HEK293 (cell line): Measurements from ENCODE around the gene RASSF3.

ENCODE experiments used
- CTCF ChIA-PET: fragments of 350-600 bp; formaldehyde crosslinking; extraction: SDS; loops from one replicate; lab custom pipeline; 2021; ENCODE audit warnings: antibody characterized with exemption; lab: Yijun Ruan, JAX
- POLR2A ChIA-PET: fragments of 300-600 bp; formaldehyde crosslinking; extraction: SDS; loops from one replicate; lab custom pipeline; 2020; ENCODE audit warnings: antibody characterized with exemption, inconsistent platforms; lab: Yijun Ruan, JAX
- H3K27ac ChIP-seq: fragments of 200-500 bp; sonication (Bioruptor generic); 2 replicates; pipeline ENCODE4 v1.5.1; 2014; ENCODE audit warnings: low read depth, low read length, control low read depth, inconsistent platforms; ENCODE audit errors: extremely low read depth
- H3K36me3 ChIP-seq, 2 experiments: fragments of 200-500 bp in 1 of 2; sonication (Bioruptor generic) in 1 of 2; 1 replicate in 1 of 2; 2 replicates in 1 of 2; pipeline ENCODE4 v1.5.1; 2014 to 2017; ENCODE audit warnings: inconsistent platforms in 2 of 2, low read length in 2 of 2; ENCODE audit not compliant: control insufficient read depth in 2 of 2, insufficient read depth in 1 of 2
- H3K4me1 ChIP-seq: fragments of 200-500 bp; sonication (Bioruptor generic); 2 replicates; pipeline ENCODE4 v1.5.1; 2014; ENCODE audit warnings: mild to moderate bottlenecking, low read length, inconsistent platforms; ENCODE audit not compliant: control insufficient read depth, insufficient read depth
- H3K4me3 ChIP-seq: 2 replicates; pipeline ENCODE4 v1.5.1; 2011; ENCODE audit warnings: low read depth, mild to moderate bottlenecking, control low read depth, low read length, moderate library complexity
- H3K9me3 ChIP-seq: fragments of 200-500 bp; sonication (Bioruptor generic); 2 replicates; pipeline ENCODE4 v1.5.1; 2014; ENCODE audit warnings: low read depth, low read length, inconsistent platforms; ENCODE audit not compliant: control insufficient read depth, insufficient read depth
- GLIS1 ChIP-seq: fragments of 450-650 bp; formaldehyde crosslinking; IDR thresholded peaks from 2 replicates; pipeline ENCODE4 v1.5.1; 2016; ENCODE audit warnings: missing biosample characterization, missing genetic modification characterization
- KLF1 ChIP-seq: fragments of 450-650 bp; formaldehyde crosslinking; IDR thresholded peaks from 2 replicates; pipeline ENCODE4 v1.5.1; 2016; ENCODE audit warnings: missing biosample characterization, missing genetic modification characterization
- PRDM1 ChIP-seq: fragments of 450-650 bp; formaldehyde crosslinking; IDR thresholded peaks from 2 replicates; pipeline ENCODE4; 2016; ENCODE audit warnings: missing biosample characterization, missing genetic modification characterization
- PRDM6 ChIP-seq: fragments of 450-650 bp; formaldehyde crosslinking; IDR thresholded peaks from 2 replicates; pipeline ENCODE4 v1.5.1; 2017; ENCODE audit warnings: missing biosample characterization, missing genetic modification characterization
- SALL2 ChIP-seq: fragments of 450-650 bp; formaldehyde crosslinking; IDR thresholded peaks from 2 replicates; pipeline ENCODE4 v1.5.0; 2017; ENCODE audit warnings: missing biosample characterization, mild to moderate bottlenecking, missing genetic modification characterization, borderline replicate concordance
- WT1 ChIP-seq: fragments of 450-650 bp; formaldehyde crosslinking; IDR thresholded peaks from 2 replicates; pipeline ENCODE4 v1.5.1; 2016; ENCODE audit warnings: missing biosample characterization, missing genetic modification characterization
- ZBTB6 ChIP-seq: fragments of 450-650 bp; formaldehyde crosslinking; IDR thresholded peaks from 2 replicates; pipeline ENCODE4 v1.5.1; 2017; ENCODE audit warnings: missing biosample characterization, missing genetic modification characterization
- ZBTB8A ChIP-seq: fragments of 450-650 bp; formaldehyde crosslinking; IDR thresholded peaks from 2 replicates; pipeline ENCODE4 v1.5.1; 2016; ENCODE audit warnings: missing biosample characterization, missing genetic modification characterization
- ZEB2 ChIP-seq: fragments of 450-650 bp; formaldehyde crosslinking; IDR thresholded peaks from 2 replicates; pipeline ENCODE4 v1.5.1; 2016; ENCODE audit warnings: missing biosample characterization, missing genetic modification characterization
- ZNF10 ChIP-seq: fragments of 450-650 bp; formaldehyde crosslinking; IDR thresholded peaks from 2 replicates; pipeline ENCODE4 v1.5.1; 2017; ENCODE audit warnings: missing biosample characterization, missing genetic modification characterization
- ZNF175 ChIP-seq: fragments of 450-650 bp; formaldehyde crosslinking; IDR thresholded peaks from 2 replicates; pipeline ENCODE4 v1.5.1; 2016; ENCODE audit warnings: missing biosample characterization, missing genetic modification characterization
- ZNF366 ChIP-seq: fragments of 450-650 bp; formaldehyde crosslinking; conservative IDR thresholded peaks from 2 replicates; pipeline ENCODE4 v1.5.1; 2016; ENCODE audit warnings: missing biosample characterization, missing genetic modification characterization
- ZNF514 ChIP-seq: fragments of 450-650 bp; formaldehyde crosslinking; IDR thresholded peaks from 2 replicates; pipeline ENCODE4 v1.5.1; 2016; ENCODE audit warnings: missing biosample characterization, missing genetic modification characterization
- ZNF600 ChIP-seq: fragments of 450-650 bp; formaldehyde crosslinking; IDR thresholded peaks from 2 replicates; pipeline ENCODE4 v1.5.1; 2016; ENCODE audit warnings: missing biosample characterization, missing genetic modification characterization
- ZNF830 ChIP-seq: fragments of 450-650 bp; IDR thresholded peaks from 2 replicates; pipeline ENCODE4 v1.5.0; 2018; ENCODE audit warnings: missing biosample characterization, missing genetic modification characterization, low read depth, mild to moderate bottlenecking, moderate library complexity
- ZNF837 ChIP-seq: fragments of 450-650 bp; formaldehyde crosslinking; IDR thresholded peaks from 2 replicates; pipeline ENCODE4 v1.5.1; 2016; ENCODE audit warnings: missing biosample characterization, missing genetic modification characterization
- ZSCAN16 ChIP-seq: fragments of 450-650 bp; formaldehyde crosslinking; IDR thresholded peaks from 2 replicates; pipeline ENCODE4 v1.5.1; 2016; ENCODE audit warnings: missing biosample characterization, missing genetic modification characterization
- ZSCAN30 ChIP-seq: fragments of 450-650 bp; IDR thresholded peaks from 2 replicates; pipeline ENCODE4 v1.5.1; 2018; ENCODE audit warnings: missing biosample characterization, mild to moderate bottlenecking, missing genetic modification characterization, moderate library complexity
- ZSCAN4 ChIP-seq: fragments of 450-650 bp; formaldehyde crosslinking; IDR thresholded peaks from 2 replicates; pipeline ENCODE4 v1.5.1; 2017; ENCODE audit warnings: missing biosample characterization, missing genetic modification characterization

The RASSF3 gene

GRCh38 chr12:64610660-64611340 lies 505 bp downstream of the RASSF3 start (continued):
- TF ChIP-seq ZNF837 (tag by site-specific recombination) = no peak
- TF ChIP-seq ZSCAN30 (tag by site-specific recombination) = peak; percentile 63
- TF ChIP-seq ZBTB8A = peak; percentile 97
- TF ChIP-seq ZNF175 (tag by site-specific recombination) = no peak
- peak; percentile 51 for TF ChIP-seq GLIS1 (tag by site-specific recombination)

GRCh38 chr12:64611341-64612284 lies 1.3 kb downstream of the RASSF3 start:
- no peaks in the 10 kb centered on the region for H3K4me1 ChIP-seq
- TF ChIP-seq PRDM1 (tag by site-specific recombination) (peak; percentile 99), ZNF830 (tag by site-specific recombination) (no peak), ZSCAN4 (tag by site-specific recombination) (no peak), ZNF366 (tag by site-specific recombination) (peak; percentile 37), GLIS1 (tag by site-specific recombination) (no peak), WT1 (0 out of 2 replicates have a peak, but pooled peaks have one; percentile 4), ZNF600 (tag by site-specific recombination) (0 out of 2 replicates have a peak, but pooled peaks have one; percentile 4), ZBTB6 (tag by site-specific recombination) (peak; percentile 80), ZNF10 (tag by site-specific recombination) (0 out of 2 replicates have a peak, but pooled peaks have one; percentile 1), KLF1 (tag by site-specific recombination) (peak; percentile 16; the same call in 1 of the 2 replicates), ZSCAN16 (tag by site-specific recombination) (no peak), SALL2 (no peak)
- ChIA-PET POLR2A (interaction anchor here (0.8 to 1.4 kb wide), 3 partner anchors 14 to 65 kb away, joined by 3 to 9 read pairs (median 3); no protein-coding TSS in a partner anchor), CTCF (interaction anchor here (0.6 to 1.8 kb wide), 4 partner anchors 37 to 207 kb away, joined by 3 to 8 read pairs (median 4); partner anchors contain the start of gene XPOT)
- peak overlapping the region; percentile 78 for H3K4me3 ChIP-seq
- no peaks in the 10 kb centered on the region for H3K9me3 ChIP-seq
- peaks cover 3 to 5% of the 10 kb centered on the region in 2 experiments; a peak in 2 of 3 replicates for H3K36me3 ChIP-seq
- peak overlapping the region; percentile 93; the same call in 1 of the 2 replicates for H3K27ac ChIP-seq

- ChIA-PET CTCF (no interaction called here), POLR2A (no interaction called here)
- TF ChIP-seq PRDM6 (tag by site-specific recombination) = peak; percentile 78
- TF ChIP-seq ZEB2 (tag by site-specific recombination) = no peak
- TF ChIP-seq ZNF514 (tag by site-specific recombination) = no peak
- no peak overlapping the region for H3K4me3 ChIP-seq
- H3K36me3 ChIP-seq = peaks cover 3 to 5% of the 10 kb centered on the region in 2 experiments; a peak in 2 of 3 replicates
- H3K27ac ChIP-seq = no peak overlapping the region
- H3K4me1 ChIP-seq = no peaks in the 10 kb centered on the region
- no peaks in the 10 kb centered on the region for H3K9me3 ChIP-seq
Observed at GRCh38 chr12:64612843-64613242, 2.5 kb downstream of the RASSF3 start.
